ENCODE results near the gene HERC5. TPM values are rescaled to one million over a fixed set of nuclear protein-coding genes. Genes with fewer than 3 reads are reported as not detected.

The HERC5 gene
- total RNA-seq, 1 donor from 2014 or later = 18.4 TPM

DNA sequence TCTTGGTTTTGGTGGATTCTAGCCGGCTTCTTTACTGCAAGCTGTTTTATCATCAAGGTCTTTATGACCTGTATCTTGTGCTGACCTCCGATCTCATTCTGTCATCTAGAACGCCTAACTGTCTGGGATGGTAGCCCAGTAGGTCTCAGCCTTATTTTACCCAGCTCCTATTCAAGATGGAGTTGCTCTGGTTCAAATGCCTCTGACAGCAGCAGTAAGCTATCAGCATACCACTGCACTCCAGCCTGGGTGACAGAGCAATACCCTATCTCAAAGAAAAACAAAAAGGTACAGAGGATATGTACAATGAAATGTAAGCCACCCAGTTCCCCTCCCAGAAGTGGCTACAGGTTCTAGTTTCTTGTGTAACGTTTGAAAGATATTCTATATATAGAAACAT is 42.2 kb upstream of the HERC5 start:
- TF ChIP-seq CTCF (IDR thresholded peaks at IDR 0.05) = no peak
- Histone ChIP-seq H3K27ac (no peak overlapping the region), H3K4me1 (no peaks in the 10 kb centered on the region), H3K27me3 (no peaks in the 10 kb centered on the region), H3K9me3 (no peaks in the 10 kb centered on the region), H3K4me3 (no peak overlapping the region), H3K36me3 (no peaks in the 10 kb centered on the region)
- intact Hi-C loops (cut with DNase I) = no loop called here
- ATAC-seq (no peak), DNase-seq (no peak)

GRCh38 chr4:88415982-88416381 is 40.9 kb upstream of the HERC5 start:
- TF ChIP-seq CTCF (IDR thresholded peaks at IDR 0.05) = no peak
- H3K4me1 ChIP-seq = no peaks in the 10 kb centered on the region

GRCh38 chr4:88418411-88418810 is 38.5 kb upstream of the HERC5 start:
- H3K4me1 ChIP-seq = no peaks in the 10 kb centered on the region

More at GRCh38 chr4:88415982-88416381, 40.9 kb upstream of the HERC5 start:
- Histone ChIP-seq H3K4me3 (no peak overlapping the region), H3K9me3 (no peaks in the 10 kb centered on the region), H3K36me3 (no peaks in the 10 kb centered on the region), H3K27me3 (no peaks in the 10 kb centered on the region), H3K27ac (no peak overlapping the region)
- DNase-seq (no peak), ATAC-seq (no peak)
- intact Hi-C loops (cut with DNase I) = no loop called here

GRCh38 chr4:88419874-88420273 is 37.0 kb upstream of the HERC5 start:
- no peaks in the 10 kb centered on the region for H3K36me3 ChIP-seq
- H3K27ac ChIP-seq = no peak overlapping the region
- H3K4me1 ChIP-seq = no peaks in the 10 kb centered on the region
- intact Hi-C loops (cut with DNase I) = no loop called here
- no peaks in the 10 kb centered on the region for H3K27me3 ChIP-seq
- no peaks in the 10 kb centered on the region for H3K9me3 ChIP-seq
- no peak for ATAC-seq
- no peak for TF ChIP-seq CTCF (IDR thresholded peaks at IDR 0.05)
- no peak overlapping the region for H3K4me3 ChIP-seq
- DNase-seq = no peak

More at GRCh38 chr4:88418411-88418810, 38.5 kb upstream of the HERC5 start:
- Histone ChIP-seq H3K4me3 (no peak overlapping the region), H3K27me3 (no peaks in the 10 kb centered on the region), H3K36me3 (no peaks in the 10 kb centered on the region), H3K9me3 (no peaks in the 10 kb centered on the region), H3K27ac (no peak overlapping the region)
- ATAC-seq (no peak), DNase-seq (no peak)
- intact Hi-C loops (cut with DNase I) = no loop called here
- no peak for TF ChIP-seq CTCF (IDR thresholded peaks at IDR 0.05)

- no peaks in the 10 kb centered on the region for H3K4me1 ChIP-seq
- no peak for TF ChIP-seq CTCF (IDR thresholded peaks at IDR 0.05)
- H3K27me3 ChIP-seq = no peaks in the 10 kb centered on the region
- no peaks in the 10 kb centered on the region for H3K9me3 ChIP-seq
- intact Hi-C loops (cut with DNase I) = no loop called here
- ATAC-seq (no peak), DNase-seq (no peak)
- H3K27ac ChIP-seq = no peak overlapping the region
- H3K36me3 ChIP-seq = no peaks in the 10 kb centered on the region
- H3K4me3 ChIP-seq = no peak overlapping the region
Measured at GRCh38 chr4:88420844-88421243, 36.1 kb upstream of the HERC5 start.

DNA sequence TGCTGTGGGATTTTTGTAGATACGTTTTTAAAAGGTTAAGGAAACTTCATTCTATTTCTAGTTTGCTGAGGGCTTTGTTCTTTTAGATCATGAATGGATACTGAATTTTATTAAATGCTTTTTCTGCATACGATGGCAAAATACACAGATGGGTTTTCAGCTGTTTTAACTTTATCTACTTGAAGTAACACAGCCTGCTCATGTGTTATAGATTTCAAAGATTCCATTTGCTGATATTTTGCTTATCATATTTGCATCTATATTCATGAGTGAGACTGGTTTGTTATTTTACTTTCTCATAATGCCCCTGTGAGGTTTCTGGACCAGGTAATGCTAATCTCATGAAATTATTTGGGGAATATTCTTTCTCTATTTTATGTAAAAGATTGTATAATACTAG is 34.5 kb upstream of the HERC5 start:
- H3K36me3 ChIP-seq = no peaks in the 10 kb centered on the region
- no peaks in the 10 kb centered on the region for H3K9me3 ChIP-seq
- H3K27me3 ChIP-seq = no peaks in the 10 kb centered on the region
- H3K4me3 ChIP-seq = no peak overlapping the region
- H3K27ac ChIP-seq = no peak overlapping the region
- no peaks in the 10 kb centered on the region for H3K4me1 ChIP-seq
- DNase-seq = no peak
- TF ChIP-seq CTCF (IDR thresholded peaks at IDR 0.05) = no peak
- intact Hi-C loops (cut with DNase I) = no loop called here
- ATAC-seq = no peak
